HEK293 (cell line): ENCODE data around the gene KIRREL1.

Experiments
- CTCF ChIA-PET: fragments of 350-600 bp; formaldehyde crosslinking; extraction: SDS; loops from one replicate; lab custom pipeline; 2021; ENCODE audit warnings: antibody characterized with exemption; lab: Yijun Ruan, JAX
- POLR2A ChIA-PET: fragments of 300-600 bp; formaldehyde crosslinking; extraction: SDS; loops from one replicate; lab custom pipeline; 2020; ENCODE audit warnings: antibody characterized with exemption, inconsistent platforms; lab: Yijun Ruan, JAX
- H3K27ac ChIP-seq: fragments of 200-500 bp; sonication (Bioruptor generic); 2 replicates; pipeline ENCODE4 v1.5.1; 2014; ENCODE audit warnings: low read depth, low read length, control low read depth, inconsistent platforms; ENCODE audit errors: extremely low read depth
- H3K36me3 ChIP-seq, 2 experiments: fragments of 200-500 bp in 1 of 2; sonication (Bioruptor generic) in 1 of 2; 1 replicate in 1 of 2; 2 replicates in 1 of 2; pipeline ENCODE4 v1.5.1; 2014 to 2017; ENCODE audit warnings: inconsistent platforms in 2 of 2, low read length in 2 of 2; ENCODE audit not compliant: control insufficient read depth in 2 of 2, insufficient read depth in 1 of 2
- H3K4me1 ChIP-seq: fragments of 200-500 bp; sonication (Bioruptor generic); 2 replicates; pipeline ENCODE4 v1.5.1; 2014; ENCODE audit warnings: mild to moderate bottlenecking, low read length, inconsistent platforms; ENCODE audit not compliant: control insufficient read depth, insufficient read depth
- H3K4me3 ChIP-seq: 2 replicates; pipeline ENCODE4 v1.5.1; 2011; ENCODE audit warnings: low read depth, mild to moderate bottlenecking, control low read depth, low read length, moderate library complexity
- H3K9me3 ChIP-seq: fragments of 200-500 bp; sonication (Bioruptor generic); 2 replicates; pipeline ENCODE4 v1.5.1; 2014; ENCODE audit warnings: low read depth, low read length, inconsistent platforms; ENCODE audit not compliant: control insufficient read depth, insufficient read depth
- IKZF3 ChIP-seq: fragments of 450-650 bp; IDR thresholded peaks from 2 replicates; pipeline ENCODE4 v1.5.0; 2018; ENCODE audit warnings: missing biosample characterization, mild to moderate bottlenecking, missing genetic modification characterization, moderate library complexity
- KLF10 ChIP-seq: fragments of 450-650 bp; IDR thresholded peaks from 2 replicates; pipeline ENCODE4 v1.5.1; 2018; ENCODE audit warnings: missing biosample characterization, mild to moderate bottlenecking, missing genetic modification characterization
- PRDM10 ChIP-seq: fragments of 450-650 bp; formaldehyde crosslinking; IDR thresholded peaks from 2 replicates; pipeline ENCODE4 v1.5.1; 2016; ENCODE audit warnings: missing biosample characterization, missing genetic modification characterization
- PRDM4 ChIP-seq: fragments of 450-650 bp; formaldehyde crosslinking; IDR thresholded peaks from 2 replicates; pipeline ENCODE4 v1.5.1; 2017; ENCODE audit warnings: missing biosample characterization, missing genetic modification characterization
- TCF7L2 ChIP-seq: IDR thresholded peaks from 2 replicates; pipeline ENCODE4 v1.6.1; 2011; ENCODE audit warnings: low read depth, mild to moderate bottlenecking, inconsistent platforms, low read length, moderate library complexity, borderline replicate concordance
- ZBTB10 ChIP-seq: fragments of 450-650 bp; formaldehyde crosslinking; IDR thresholded peaks from 2 replicates; pipeline ENCODE4 v1.5.1; 2016; ENCODE audit warnings: missing biosample characterization, missing genetic modification characterization
- ZBTB20 ChIP-seq: fragments of 450-650 bp; formaldehyde crosslinking; IDR thresholded peaks from 2 replicates; pipeline ENCODE4 v1.5.1; 2016; ENCODE audit warnings: missing biosample characterization, missing genetic modification characterization
- ZNF114 ChIP-seq: fragments of 450-650 bp; formaldehyde crosslinking; IDR thresholded peaks from 2 replicates; pipeline ENCODE4 v1.5.0; 2017; ENCODE audit warnings: missing biosample characterization, missing genetic modification characterization
- ZNF140 ChIP-seq: fragments of 450-650 bp; formaldehyde crosslinking; IDR thresholded peaks from 2 replicates; pipeline ENCODE4 v1.5.1; 2016; ENCODE audit warnings: missing biosample characterization, missing genetic modification characterization
- ZNF16 ChIP-seq: fragments of 450-650 bp; formaldehyde crosslinking; IDR thresholded peaks from 2 replicates; pipeline ENCODE4 v1.5.1; 2016; ENCODE audit warnings: low read depth, missing biosample characterization, missing genetic modification characterization
- ZNF174 ChIP-seq: fragments of 450-650 bp; formaldehyde crosslinking; IDR thresholded peaks from 2 replicates; pipeline ENCODE4 v1.5.0; 2017; ENCODE audit warnings: missing biosample characterization, mild to moderate bottlenecking, missing genetic modification characterization
- ZNF223 ChIP-seq: fragments of 450-650 bp; formaldehyde crosslinking; IDR thresholded peaks from 2 replicates; pipeline ENCODE4 v1.5.1; 2016; ENCODE audit warnings: missing biosample characterization, missing genetic modification characterization
- ZNF239 ChIP-seq: fragments of 450-650 bp; formaldehyde crosslinking; IDR thresholded peaks from 2 replicates; pipeline ENCODE4 v1.5.1; 2016; ENCODE audit warnings: missing biosample characterization, missing genetic modification characterization
- ZNF311 ChIP-seq: fragments of 450-650 bp; formaldehyde crosslinking; IDR thresholded peaks from 2 replicates; pipeline ENCODE4 v1.5.1; 2017; ENCODE audit warnings: missing biosample characterization, missing genetic modification characterization, borderline replicate concordance
- ZNF341 ChIP-seq: fragments of 450-650 bp; formaldehyde crosslinking; IDR thresholded peaks from 2 replicates; pipeline ENCODE4; 2016; ENCODE audit warnings: low read depth, missing biosample characterization, missing genetic modification characterization
- ZNF473 ChIP-seq: fragments of 450-650 bp; formaldehyde crosslinking; IDR thresholded peaks from 2 replicates; pipeline ENCODE4 v1.5.1; 2017; ENCODE audit warnings: missing biosample characterization, missing genetic modification characterization
- ZNF48 ChIP-seq: fragments of 450-650 bp; formaldehyde crosslinking; IDR thresholded peaks from 2 replicates; pipeline ENCODE4 v1.5.1; 2016; ENCODE audit warnings: missing biosample characterization, missing genetic modification characterization
- ZNF501 ChIP-seq: fragments of 450-650 bp; formaldehyde crosslinking; IDR thresholded peaks from 2 replicates; pipeline ENCODE4 v1.5.1; 2016; ENCODE audit warnings: missing biosample characterization, missing genetic modification characterization
- ZNF530 ChIP-seq: fragments of 450-650 bp; formaldehyde crosslinking; IDR thresholded peaks from 2 replicates; pipeline ENCODE4 v1.5.1; 2016; ENCODE audit warnings: low read depth, missing biosample characterization, missing genetic modification characterization
- ZNF558 ChIP-seq: fragments of 450-650 bp; formaldehyde crosslinking; IDR thresholded peaks from 2 replicates; pipeline ENCODE4 v1.5.1; 2016; ENCODE audit warnings: missing biosample characterization, missing genetic modification characterization
- ZNF621 ChIP-seq: fragments of 450-650 bp; formaldehyde crosslinking; IDR thresholded peaks from 2 replicates; pipeline ENCODE4 v1.5.1; 2017; ENCODE audit warnings: missing biosample characterization, missing genetic modification characterization
- ZNF776 ChIP-seq: fragments of 450-650 bp; formaldehyde crosslinking; IDR thresholded peaks from 2 replicates; pipeline ENCODE4 v1.5.0; 2017; ENCODE audit warnings: missing biosample characterization, missing genetic modification characterization, borderline replicate concordance

Gene KIRREL1

GRCh38 chr1:158145173-158145719 is 151.8 kb downstream of the KIRREL1 start:
- Histone ChIP-seq H3K4me1 (no peaks in the 10 kb centered on the region), H3K36me3 (no peaks in the 10 kb centered on the region), H3K27ac (no peak overlapping the region), H3K4me3 (no peak overlapping the region), H3K9me3 (no peaks in the 10 kb centered on the region)
- CTCF ChIA-PET, result interaction anchor here (0.6 to 1.4 kb wide), 3 partner anchors 20 to 576 kb away, joined by 3 to 6 read pairs (median 4); no protein-coding TSS in a partner anchor
- TF ChIP-seq ZBTB10 (tag by site-specific recombination) (no peak), PRDM10 (tag by site-specific recombination) (peak; percentile 97), ZNF223 (tag by site-specific recombination) (no peak)
- POLR2A ChIA-PET, result no interaction called here

GRCh38 chr1:158146165-158146564 is 152.7 kb downstream of the KIRREL1 start:
- Histone ChIP-seq H3K9me3 (no peaks in the 10 kb centered on the region), H3K4me1 (no peaks in the 10 kb centered on the region), H3K36me3 (no peaks in the 10 kb centered on the region), H3K4me3 (no peak overlapping the region), H3K27ac (no peak overlapping the region)
- ChIA-PET CTCF (interaction anchor here (0.6 to 1.4 kb wide), 4 partner anchors 21 to 1487 kb away, joined by 3 to 6 read pairs (median 4); no protein-coding TSS in a partner anchor), POLR2A (no interaction called here)
- TF ChIP-seq ZNF501 (no peak), ZNF776 (no peak), ZNF530 (tag by site-specific recombination) (no peak), KLF10 (tag by site-specific recombination) (no peak), ZNF558 (tag by site-specific recombination) (no peak), ZNF239 (tag by site-specific recombination) (no peak), ZBTB20 (tag by site-specific recombination) (no peak), PRDM4 (tag by site-specific recombination) (no peak), ZNF473 (no peak), ZNF16 (tag by site-specific recombination) (no peak), ZNF140 (tag by site-specific recombination) (no peak), ZNF311 (tag by site-specific recombination) (no peak), TCF7L2 (no peak), ZNF48 (tag by site-specific recombination) (no peak), ZNF621 (no peak), ZNF341 (tag by site-specific recombination) (no peak), IKZF3 (tag by site-specific recombination) (no peak), ZNF174 (tag by site-specific recombination) (no peak), ZNF114 (no peak)
